DMS 273 (cell line): ENCODE measurements around the gene MEIS2.
A peak's percentile ranks its signal among the peaks of the same experiment; 100 is the strongest.

Experiments
- DNase-seq: peaks from one replicate; lab custom pipeline; 2025; ENCODE audit not compliant: unreplicated experiment; lab: John Stamatoyannopoulos, UW

MEIS2 gene

DNA sequence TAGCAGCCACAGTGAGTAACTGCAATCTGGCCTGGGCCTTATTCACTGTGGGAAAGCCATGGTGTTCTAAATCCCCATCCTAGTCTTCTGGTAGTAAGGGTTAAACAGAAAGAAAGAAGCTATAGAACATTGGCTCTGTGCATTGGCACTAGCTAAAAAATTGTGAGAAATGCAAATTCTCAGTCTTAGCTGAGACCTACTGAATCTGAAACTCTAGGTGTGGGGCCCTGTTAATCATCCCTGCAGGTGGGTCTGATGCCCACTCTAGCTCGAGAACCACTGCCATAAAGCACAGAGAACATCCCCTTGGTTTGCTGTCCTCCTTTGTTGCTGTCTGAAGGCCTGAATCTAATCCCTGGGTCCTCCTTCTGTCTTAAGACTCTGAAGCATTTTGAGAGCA is 59.3 kb downstream of the MEIS2 start:
- DNase-seq, result no peak

DNA sequence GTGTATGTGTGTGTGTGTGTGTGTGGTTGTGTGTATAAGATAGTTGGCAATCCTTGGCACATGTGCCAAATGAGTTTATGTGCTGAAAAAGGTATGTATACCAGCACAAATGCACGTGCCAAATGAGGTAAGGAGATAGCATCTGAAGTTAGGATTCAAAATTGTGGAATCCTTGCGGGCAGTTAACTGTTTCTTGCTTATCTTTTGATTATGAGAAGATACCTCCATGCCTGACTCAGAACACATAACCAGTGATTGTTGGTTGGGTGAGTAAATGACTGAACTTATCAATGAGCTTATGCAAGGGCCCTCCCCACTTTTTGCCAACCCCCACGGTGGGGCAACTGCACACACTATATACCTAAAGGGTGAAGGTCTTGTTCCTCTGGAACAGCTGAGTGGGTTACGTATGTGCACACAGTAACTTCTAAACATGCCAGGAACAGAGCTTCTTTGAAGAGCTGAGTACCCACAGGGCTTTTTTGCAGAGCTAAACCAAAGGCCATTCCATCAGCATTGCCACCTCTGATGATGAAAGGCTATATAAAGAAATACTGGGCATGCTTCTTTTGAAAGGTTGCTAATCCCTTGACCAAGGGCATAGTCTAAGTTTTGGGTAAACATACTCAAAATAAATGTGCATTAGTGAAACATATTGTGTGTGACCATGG is 60.1 kb downstream of the MEIS2 start:
- DNase-seq, result no peak

DNA sequence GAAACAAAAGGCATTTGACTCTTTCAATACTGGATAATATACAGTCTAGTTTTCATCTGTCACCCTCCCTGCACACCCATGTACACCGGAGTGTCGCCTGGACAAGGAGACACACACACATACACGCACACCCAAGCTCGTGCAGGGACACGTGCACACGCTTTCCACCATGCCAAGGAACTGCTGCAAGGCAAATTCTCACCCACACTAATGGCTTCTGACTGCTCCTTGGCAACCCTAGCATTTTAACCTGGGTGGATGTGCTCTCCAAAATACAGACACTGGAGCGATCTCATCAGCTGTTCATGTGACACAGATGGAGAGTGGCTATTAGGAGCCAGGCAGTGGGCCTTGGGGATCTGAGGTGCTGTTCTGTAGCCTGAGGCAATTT is 61.6 kb downstream of the MEIS2 start:
- DNase-seq, result no peak

DNA sequence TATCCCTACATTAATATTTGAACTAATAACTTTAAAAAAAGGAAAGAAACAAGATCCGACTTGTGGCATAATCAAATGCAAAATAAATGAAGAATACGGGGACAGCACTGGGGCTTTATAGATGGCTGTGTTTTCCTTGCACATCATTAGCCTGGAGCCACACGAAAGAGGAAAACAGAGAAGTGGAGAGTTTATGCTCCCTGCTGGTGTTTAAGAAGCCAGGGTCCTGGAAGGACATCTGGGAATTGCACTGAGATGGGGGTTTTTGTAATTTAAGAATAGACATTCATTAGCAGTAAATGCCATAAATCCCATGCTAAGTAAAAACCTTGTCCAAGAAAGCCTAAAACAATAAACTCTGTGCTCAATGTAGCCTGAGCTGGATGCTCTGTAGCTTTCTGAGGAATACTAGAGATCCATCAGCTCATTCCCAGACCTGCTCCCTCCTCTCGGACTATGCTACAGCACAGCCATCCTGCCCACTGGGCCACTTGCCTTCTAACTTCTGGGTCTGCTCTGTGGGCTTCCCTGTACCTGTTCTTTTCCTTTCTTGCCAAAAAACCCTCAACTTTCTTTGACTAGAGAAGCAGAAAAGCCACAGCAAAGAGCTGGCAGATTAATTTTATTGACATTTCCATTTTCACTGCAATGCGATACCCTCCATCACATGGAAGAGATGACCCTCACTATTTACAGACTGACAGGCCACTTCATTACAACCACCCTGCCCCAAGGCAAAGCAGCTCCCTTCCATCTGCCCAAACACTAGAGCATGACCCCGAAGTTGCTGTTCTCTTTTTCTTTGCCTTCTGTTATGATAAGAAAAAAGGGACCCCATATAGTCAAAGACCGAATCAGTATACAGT is 62.3 kb downstream of the MEIS2 start:
- no peak for DNase-seq

DNA sequence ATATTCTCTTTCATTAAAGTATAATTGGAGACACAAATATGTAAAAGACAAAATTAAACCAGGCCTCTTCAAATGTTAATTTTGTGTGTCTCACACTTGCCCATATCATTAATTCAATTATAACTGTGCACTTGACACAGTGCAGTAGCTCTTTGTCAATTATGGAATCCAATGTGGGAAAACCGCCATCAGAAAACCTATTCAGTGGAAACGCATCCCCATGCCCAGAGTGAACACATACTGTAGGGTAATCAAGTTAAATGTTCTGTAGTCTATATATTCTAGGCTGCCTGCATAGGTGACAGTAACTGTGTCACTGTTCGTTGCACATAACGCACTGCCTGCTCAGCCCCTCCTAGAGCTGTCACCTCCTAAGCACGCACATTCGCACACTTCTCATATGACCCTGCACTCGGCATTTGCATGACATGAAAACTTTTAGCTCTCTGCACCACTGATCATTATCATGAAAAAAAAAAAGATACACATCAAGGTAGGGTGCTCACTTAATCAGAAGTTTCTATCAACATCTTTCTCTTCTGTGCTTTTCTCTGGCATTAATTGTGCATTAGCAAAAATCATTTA is 63.2 kb downstream of the MEIS2 start:
- no peak for DNase-seq

DNA sequence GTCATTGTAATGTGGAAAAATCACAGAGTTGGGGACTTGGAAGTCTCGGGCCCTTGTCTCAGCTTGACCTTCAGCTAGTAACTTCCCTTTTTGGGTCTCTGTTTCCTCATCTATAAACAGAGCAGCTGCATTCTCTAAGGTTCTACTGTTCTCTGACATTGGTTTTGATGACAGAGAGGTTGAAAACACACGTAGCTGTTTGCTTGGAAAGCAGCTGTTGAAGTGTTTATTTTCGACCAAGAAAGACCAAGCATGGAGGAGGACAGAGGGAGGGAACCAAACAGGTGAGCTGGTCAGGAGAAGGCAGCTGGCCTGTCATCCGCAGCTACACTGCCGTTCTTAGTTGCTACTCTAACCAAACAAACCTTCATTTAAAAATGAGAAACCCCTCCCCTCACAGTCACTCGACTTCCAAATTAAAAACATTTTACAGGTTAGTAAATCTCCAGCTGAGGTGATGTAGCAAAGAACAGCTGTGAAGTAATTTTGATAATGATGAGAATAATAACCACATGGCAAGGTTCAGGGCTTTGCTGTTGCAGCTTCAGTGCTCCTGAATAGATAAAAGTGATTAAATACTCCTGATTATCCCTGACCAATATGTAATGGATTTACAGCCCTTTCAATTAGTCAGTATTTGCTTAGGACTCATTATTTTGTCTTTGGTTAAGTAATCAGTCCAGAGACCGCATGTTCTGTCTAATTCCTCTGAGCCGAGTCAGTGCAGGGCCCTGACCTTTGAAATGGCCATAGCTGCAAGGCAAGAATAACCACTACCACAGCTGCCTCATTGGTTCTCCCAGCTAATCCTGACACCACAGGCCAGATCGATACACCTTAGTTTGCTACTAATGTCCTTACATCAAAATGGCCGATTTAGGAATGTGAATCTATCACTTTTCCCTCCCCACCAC is 65.3 kb downstream of the MEIS2 start:
- no peak for DNase-seq

DNA sequence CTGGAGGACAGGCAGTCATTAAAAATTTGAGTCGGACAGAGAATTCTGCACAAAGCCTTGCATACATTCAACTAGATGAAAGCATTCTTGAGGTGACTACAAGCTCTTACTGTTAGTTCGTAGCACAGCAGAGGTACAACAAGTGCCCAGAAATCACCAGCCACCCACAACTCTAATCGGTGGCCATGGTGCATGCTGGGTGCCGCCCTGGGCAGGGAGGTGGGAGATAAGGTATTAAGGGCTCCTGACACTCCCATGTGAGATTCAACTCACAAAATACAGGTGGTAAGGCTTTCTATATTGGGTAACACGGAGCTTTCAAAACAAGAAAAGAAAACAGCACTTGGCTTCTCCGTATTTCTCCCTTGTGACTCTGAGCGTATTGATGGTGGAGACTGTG is 66.0 kb downstream of the MEIS2 start:
- DNase-seq, result no peak

DNA sequence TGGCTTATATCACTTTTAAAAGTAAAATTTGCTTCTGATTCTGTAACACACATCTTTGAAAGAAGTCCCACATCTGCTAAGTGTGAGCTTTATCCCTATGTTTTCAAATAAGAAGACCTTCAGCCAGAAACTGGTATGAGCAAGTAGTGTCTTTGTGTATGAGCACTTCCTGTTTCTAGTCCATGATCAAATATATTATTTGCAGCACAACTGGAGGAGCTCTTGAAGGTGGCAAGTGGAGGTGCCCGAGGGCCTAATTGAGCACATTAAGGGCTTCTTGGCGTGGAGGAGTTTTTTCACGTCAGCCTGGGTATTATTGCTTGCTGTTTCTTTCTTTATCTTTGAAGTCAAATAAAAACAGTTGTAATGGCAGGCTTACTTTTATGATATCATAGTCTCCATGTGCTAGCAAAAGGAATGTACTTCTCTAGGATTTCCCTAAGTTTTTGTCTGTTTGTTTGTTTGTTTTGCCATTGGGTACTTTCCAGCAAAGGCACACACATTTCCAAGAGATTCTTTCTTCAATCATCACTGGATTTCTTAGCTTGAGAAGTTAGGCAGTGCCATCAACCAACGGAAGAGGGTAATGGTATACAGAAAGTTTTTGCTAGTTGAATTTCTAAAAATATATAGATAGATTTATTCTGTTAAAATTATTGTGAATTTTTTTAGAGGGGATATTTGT is 68.1 kb downstream of the MEIS2 start:
- no peak for DNase-seq

DNA sequence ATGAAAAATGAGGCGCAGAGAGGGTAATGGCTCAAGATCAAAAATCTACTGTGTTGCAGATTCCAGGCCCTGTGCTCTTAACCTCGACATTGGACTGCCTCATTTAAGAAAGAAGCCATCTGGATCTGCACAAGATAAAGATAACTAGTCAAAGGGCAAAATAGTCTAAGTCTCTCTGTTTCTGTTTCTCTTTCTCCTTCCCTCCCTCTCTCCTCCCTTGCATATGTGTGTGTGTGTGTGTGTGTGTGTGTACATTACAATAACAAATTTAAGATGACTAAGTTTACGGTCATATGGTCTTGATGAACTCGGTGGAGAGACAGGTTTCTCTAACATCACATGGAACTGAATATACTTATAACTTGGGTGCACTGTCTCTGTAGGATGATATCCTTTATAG is 69.2 kb downstream of the MEIS2 start:
- no peak for DNase-seq

DNA sequence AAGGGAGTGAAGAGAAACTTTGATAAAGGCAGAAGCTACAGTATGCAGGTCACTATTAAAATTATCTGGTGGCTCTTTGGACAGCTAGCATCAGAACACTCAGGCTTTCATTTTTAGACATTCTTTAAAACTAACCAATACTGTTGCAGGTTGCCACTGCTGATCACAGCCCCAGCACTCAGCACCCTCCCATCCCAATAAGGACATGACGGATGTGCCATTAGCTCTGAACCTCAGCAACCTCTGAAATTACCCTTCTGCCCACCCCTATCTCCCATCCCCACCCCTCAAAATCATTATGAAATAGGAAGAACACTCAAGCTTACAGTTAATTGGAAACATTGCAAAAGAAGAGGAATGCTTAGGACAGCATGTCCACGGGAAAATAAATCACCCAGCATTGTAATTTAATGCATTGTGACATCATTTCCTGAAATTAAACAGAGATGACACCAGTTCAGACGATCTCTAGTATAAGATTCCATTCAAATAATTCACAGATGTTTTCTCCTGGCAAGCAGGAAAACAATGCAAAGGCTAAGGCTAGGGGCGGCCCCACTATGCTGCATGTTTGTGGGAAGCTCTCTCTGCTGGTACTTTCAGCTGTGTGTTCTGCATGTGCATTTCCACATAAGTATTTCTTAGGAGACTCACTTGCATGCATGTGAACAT is 71.6 kb downstream of the MEIS2 start:
- DNase-seq, result no peak

DNA sequence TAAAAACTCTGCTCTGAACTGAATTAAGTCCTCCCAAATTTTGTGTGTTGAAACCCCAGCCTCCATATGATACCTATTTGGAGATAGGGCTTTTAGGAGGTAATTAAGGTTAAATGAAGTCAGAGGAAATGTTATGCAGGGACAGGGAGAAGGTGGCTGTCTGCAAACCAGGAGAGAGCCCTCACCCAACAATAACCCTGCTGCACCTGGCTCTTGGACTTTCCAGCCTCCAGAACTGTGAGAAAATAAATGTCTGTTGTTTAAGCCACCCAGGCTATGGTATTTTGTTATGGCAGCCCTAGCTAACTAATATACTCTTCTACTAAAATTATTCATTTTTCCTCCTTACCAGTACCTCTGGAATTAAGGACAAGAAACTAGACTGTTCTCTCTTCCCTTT is 79.5 kb downstream of the MEIS2 start:
- DNase-seq, result no peak

DNA sequence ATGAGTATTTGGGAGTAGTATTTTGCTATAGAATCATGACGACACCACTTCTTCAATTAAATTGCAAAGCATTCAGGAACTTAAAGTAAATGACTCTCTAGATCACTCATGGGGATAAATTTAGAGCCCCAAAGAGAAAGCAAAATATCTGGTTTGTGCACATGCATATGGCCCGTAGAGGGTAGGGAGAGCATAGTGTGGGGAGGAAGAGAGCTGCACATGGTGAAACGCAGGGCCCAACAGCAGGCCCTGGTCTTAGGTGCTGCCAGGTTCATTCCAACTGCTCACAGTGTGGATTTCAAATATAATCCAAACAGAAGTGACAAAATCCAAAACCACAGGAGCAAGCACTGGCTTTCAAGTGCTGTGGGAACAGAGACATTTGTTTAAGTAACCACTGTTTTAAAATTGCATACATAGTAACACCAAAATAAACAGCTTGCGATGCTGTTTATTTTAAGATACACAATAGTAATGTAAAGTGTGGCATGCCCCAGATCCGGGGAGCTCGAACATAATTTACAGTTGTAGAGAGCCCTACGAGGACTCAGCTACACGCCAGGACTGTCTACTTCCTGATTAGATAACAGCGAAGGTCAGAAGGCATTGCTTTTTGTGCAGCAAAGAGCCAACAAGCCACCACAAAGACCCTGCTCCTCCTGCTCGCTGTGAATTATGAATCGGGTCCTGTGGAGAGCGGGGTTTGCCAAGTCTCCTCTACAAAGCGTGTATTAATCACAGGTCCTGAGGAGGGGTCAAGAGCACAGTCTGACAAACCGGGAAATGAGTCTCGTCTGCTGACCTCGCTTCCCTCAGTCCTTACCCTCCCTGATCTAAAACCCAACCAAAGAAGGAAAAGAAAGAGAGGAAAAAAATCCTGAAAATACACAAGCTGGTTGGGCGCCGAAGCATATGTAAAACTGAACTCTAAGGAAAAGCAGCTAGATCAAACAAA is 80.6 kb downstream of the MEIS2 start:
- no peak for DNase-seq

DNA sequence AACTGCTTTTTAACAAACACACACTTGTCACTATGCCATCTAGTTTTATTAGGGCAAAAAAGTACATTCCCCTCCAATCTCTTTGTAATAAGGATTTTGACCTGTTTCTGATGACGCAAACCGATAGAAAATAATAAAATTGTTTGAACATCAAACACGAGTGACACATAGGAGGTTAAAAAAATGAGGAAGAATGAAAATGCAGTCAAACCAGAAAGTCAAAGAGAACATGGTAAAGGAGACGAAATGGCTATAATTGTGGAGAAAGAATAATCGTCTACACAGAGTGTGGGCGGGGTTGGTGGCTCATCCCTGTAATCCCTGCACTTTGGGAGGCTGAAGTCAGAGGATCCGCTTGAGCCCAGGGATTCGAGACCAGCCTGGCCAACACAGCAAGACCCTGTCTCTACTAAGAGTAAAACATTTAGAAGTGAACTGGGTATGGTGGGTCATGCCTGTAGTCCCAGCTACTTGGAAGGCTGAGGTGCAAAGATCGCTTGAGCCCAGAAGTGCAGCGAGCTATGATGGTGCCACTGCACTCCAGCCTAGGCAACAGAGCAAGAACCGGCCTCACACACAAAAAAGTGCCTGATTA is 83.2 kb downstream of the MEIS2 start:
- DNase-seq, result no peak

DNA sequence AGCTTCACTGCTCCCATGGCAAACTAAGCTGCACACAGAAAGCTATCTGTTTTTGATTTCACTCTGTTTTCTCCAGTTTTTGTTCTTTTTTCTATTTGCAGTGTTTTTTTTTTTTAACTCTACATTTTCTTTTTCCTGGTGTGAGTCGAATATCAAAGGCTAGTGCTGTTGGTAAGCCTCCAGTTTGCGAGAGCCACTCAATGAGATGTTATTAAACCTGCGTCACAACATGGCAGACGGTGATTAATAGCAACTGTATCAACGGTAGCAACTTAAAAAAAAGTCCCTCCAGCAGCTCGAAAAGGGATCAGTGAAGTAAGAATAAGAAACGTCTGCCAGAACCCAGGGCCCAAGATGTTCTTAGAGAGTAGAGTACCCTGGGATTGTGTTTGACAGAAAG is 84.1 kb downstream of the MEIS2 start:
- DNase-seq, result no peak

DNA sequence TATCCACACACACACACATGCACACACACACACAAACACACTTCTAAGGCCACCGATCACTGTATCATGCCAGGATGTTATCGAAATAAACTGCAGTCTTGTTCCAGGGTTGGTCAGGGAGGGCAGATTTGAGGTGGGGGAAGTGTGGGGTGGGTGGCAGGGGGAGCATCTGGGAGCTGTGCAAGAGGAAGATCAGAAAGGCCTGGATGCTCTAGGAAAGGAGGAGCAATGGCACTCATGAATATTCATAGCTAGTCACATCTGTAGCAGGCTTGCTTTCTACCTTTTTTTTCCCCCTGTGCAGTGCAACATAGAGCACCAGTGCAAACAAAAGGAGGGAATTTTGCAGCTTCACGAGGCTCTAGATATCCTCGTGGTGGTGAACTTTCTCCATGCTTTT is 84.9 kb downstream of the MEIS2 start:
- peak; percentile 56 for DNase-seq

DNA sequence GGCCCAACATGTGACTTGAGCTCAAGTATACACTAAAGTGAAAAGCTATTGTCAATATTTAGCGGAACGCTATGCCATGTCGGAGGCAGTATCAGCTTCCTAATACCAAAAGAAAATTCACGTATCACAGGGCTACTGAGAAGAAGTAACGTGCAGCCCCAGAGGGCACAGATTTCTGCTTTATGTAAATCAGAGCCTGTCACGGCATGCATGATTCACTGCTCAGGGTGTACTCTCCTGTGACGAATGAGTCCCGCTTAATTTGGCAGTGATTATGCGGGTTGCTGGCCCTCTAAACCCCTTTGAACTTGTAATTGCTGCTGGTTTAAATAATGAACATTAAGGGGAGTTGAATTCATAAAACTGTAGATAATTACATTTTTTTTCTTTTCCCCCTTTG is 85.3 kb downstream of the MEIS2 start:
- DNase-seq, result peak; percentile 70

DNA sequence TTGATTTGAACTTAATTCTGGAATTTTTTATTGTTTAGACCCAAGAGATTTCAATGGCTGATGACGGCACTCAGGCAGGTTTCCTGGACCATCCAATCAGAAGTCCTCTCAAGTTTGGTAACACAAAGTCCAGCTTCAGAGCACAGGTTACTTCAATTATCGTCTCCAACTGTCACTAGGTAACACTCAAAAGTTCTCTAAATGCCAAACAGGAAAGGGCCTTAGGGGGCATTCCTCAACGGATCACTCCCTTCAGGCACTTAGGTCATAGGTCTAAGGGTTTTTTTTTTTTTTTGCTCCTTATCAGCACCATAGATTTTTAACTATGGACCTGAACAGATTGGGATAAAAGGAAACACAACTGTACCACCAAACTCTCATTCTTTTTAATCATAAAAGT is 85.8 kb downstream of the MEIS2 start:
- no peak for DNase-seq

DNA sequence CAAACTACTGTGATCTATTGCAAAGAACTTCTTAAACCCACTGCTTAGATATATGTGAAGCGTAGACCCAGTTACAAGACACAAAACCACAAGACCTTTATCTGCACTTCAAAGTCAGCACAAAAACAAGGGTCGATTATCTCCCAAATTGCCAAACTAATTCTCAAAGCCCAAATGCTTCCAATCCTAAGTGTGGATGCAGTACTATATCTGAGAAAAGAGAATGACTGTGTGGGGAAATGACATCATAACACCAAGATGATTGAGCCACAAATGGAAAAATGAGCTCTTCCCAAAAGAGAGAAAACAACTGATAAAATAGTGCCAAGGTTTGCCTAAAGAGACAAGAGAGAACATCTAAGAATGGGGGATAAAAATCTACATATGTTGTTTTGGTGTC is 86.2 kb downstream of the MEIS2 start:
- DNase-seq, result no peak

DNA sequence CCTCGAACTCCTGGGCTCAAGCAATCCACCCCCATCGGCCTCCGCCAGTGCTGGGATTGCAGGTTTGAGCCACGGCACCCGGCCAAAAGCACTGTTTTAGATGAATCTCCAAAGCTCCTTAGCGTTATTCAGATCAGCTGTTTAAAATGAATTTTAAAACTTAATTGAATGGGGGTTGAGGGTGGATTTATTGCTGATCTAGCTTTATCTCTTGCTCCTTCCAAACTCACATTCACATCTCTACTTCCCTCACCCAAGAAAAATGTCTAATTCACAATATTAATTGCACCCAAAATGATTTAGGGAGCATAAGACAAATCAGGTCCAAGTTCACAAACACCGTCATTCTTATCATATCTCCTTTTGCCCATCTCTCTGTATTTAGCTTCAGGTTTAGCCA is 89.8 kb downstream of the MEIS2 start:
- no peak for DNase-seq
